ENCODE results near the gene BTRC.

DNA sequence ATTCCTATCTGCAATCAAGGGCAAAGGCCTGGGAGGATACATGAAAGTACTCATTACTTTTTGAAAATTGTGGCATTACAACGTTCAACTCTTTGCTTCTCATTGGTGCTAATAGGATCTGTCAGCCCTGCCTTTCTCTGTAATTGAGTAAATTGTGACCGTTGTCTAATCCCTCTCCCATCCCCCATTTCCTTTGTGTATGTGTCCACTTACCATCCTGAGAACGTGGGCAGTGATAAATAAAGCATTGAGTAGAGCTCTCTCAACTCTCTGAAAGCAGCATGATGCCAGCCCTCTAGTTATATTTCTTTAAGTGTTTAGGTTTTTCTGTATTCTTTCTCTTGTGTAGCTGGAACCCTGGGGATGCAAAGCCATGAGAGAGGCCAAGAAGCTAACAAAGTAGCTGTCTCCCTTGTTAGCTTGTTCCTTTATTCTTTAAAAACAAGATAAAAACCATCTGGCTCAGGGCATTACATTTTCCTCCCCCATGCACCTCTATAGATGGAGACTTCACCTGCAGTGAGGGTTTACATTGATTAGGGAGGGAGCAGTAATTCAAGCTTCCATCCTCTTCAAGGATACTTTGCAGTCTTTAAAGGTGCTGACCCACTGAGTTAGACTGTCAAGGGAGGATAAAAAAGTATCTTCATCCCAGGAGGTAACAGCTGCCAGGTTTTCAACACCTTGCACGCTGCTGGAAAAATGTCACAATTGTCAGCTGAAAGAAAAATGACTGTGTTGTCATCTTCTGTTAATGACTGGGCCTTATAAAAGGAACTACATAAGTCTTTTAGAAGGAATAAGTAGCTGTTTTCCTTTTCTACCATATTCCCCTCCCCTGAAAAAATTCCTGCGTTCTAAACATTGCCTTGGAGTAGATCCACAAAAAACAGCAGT, 112.3 kb downstream of the BTRC start:
- TF ChIP-seq, protein P1, sequence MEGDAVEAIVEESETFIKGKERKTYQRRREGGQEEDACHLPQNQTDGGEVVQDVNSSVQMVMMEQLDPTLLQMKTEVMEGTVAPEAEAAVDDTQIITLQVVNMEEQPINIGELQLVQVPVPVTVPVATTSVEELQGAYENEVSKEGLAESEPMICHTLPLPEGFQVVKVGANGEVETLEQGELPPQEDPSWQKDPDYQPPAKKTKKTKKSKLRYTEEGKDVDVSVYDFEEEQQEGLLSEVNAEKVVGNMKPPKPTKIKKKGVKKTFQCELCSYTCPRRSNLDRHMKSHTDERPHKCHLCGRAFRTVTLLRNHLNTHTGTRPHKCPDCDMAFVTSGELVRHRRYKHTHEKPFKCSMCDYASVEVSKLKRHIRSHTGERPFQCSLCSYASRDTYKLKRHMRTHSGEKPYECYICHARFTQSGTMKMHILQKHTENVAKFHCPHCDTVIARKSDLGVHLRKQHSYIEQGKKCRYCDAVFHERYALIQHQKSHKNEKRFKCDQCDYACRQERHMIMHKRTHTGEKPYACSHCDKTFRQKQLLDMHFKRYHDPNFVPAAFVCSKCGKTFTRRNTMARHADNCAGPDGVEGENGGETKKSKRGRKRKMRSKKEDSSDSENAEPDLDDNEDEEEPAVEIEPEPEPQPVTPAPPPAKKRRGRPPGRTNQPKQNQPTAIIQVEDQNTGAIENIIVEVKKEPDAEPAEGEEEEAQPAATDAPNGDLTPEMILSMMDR (IDR thresholded peaks at IDR 0.05 in 2 of 3, conservative IDR thresholded peaks at IDR 0.05 in 1 of 3; ENCODE audit: borderline replicate concordance in 1 of 3, insufficient read depth in 1 of 3, low read depth in 2 of 3, low read length in 2 of 3) = no peak
- TF ChIP-seq FOSL1 (IDR thresholded peaks at IDR 0.05; ENCODE audit: low read depth) (no peak), REST (IDR thresholded peaks at IDR 0.05; ENCODE audit: low read depth) (no peak), POLR2A (IDR thresholded peaks at IDR 0.05; ENCODE audit: borderline replicate concordance, extremely low read depth, insufficient read depth, insufficient read length) (no peak), MAX (IDR thresholded peaks at IDR 0.05) (no peak), EZH2phosphoT487 (IDR thresholded peaks at IDR 0.05; ENCODE audit: borderline replicate concordance) (no peak), YY1 (IDR thresholded peaks at IDR 0.05; ENCODE audit: extremely low read depth, insufficient replicate concordance, low read depth, low read length) (no peak), CEBPB (IDR thresholded peaks at IDR 0.05; ENCODE audit: low read depth) (no peak), ZBTB33 (IDR thresholded peaks at IDR 0.05; ENCODE audit: extremely low read depth, insufficient replicate concordance, low read length) (no peak), CBX3 (IDR thresholded peaks at IDR 0.05; ENCODE audit: low read depth) (no peak), RAD21 (IDR thresholded peaks at IDR 0.05; ENCODE audit: low read depth) (no peak), ZFX (IDR thresholded peaks at IDR 0.05) (no peak), EZH2 (IDR thresholded peaks at IDR 0.05) (no peak), ELF1 (IDR thresholded peaks at IDR 0.05; ENCODE audit: borderline replicate concordance, low read depth) (no peak)

All from HCT116 (cell line).